Glomerular endothelial cell (primary cell): ENCODE data around the gene RELT. TPM values are rescaled to one million over a fixed set of nuclear protein-coding genes. Genes with fewer than 3 reads are reported as not detected.

Experiments used
- DNase-seq: peaks from one replicate; pipeline ENCODE4 v3.0.0-alpha.2; 2011; ENCODE audit warnings: low read depth, low spot score; ENCODE audit errors: extremely low read depth
- total RNA-seq: library from RNA; depleted of rRNA; stranded (reverse); fragments of >200 nt; gene quantifications from 2 replicates; pipeline ENCODE4 v1.2.3, GENCODE V29; 2015

Gene RELT
- total RNA-seq, 1 donor from 2014 or later = 18.5 TPM

- no peak for DNase-seq
These were observed 29.8 kb upstream of the RELT start for GRCh38 chr11:73346186-73346935.

- no peak for DNase-seq
These were observed 29.1 kb upstream of the RELT start for GRCh38 chr11:73347067-73347466.

GRCh38 chr11:73348838-73349237, 27.4 kb upstream of the RELT start:
- DNase-seq = no peak

GRCh38 chr11:73349633-73350032, 26.6 kb upstream of the RELT start:
- DNase-seq = no peak

GRCh38 chr11:73350908-73351636, 25.1 kb upstream of the RELT start:
- DNase-seq = no peak

GRCh38 chr11:73353422-73353821, 22.8 kb upstream of the RELT start:
- DNase-seq = no peak

- DNase-seq = no peak
These were observed 21.1 kb upstream of the RELT start for GRCh38 chr11:73355109-73355508.

GRCh38 chr11:73356979-73357860, 19.0 kb upstream of the RELT start:
- no peak for DNase-seq

GRCh38 chr11:73358071-73358470, 18.1 kb upstream of the RELT start:
- DNase-seq = no peak

GRCh38 chr11:73359341-73359740, 16.9 kb upstream of the RELT start:
- DNase-seq = no peak

- DNase-seq = no peak
These were observed 16.1 kb upstream of the RELT start for GRCh38 chr11:73359930-73360742.

GRCh38 chr11:73360743-73361369, 15.3 kb upstream of the RELT start:
- no peak for DNase-seq

GRCh38 chr11:73361953-73362776, 14.0 kb upstream of the RELT start:
- no peak for DNase-seq

- DNase-seq = no peak
These were observed 13.1 kb upstream of the RELT start for GRCh38 chr11:73363147-73363546.

GRCh38 chr11:73365352-73366264, 10.6 kb upstream of the RELT start:
- DNase-seq = no peak

GRCh38 chr11:73366265-73366610, 10.0 kb upstream of the RELT start:
- DNase-seq = no peak

- DNase-seq = no peak
These were observed 9.2 kb upstream of the RELT start for GRCh38 chr11:73366953-73367352.

GRCh38 chr11:73367482-73368024, 8.6 kb upstream of the RELT start:
- no peak for DNase-seq
